Measurements from ENCODE around the gene COPA.

Gene COPA

GRCh38 chr1:160354388-160354985 is 11.4 kb upstream of the COPA start:
- peak; percentile 35 for DNase-seq
- Histone ChIP-seq H3K4me1 (ENCODE audit: low read length) (no peaks in the 10 kb centered on the region), H3K36me3 (replicated peaks; ENCODE audit: insufficient read depth, low read length) (peaks cover 9% of the 10 kb centered on the region), H2AFZ (ENCODE audit: low read length) (no peak overlapping the region), H3K27ac (ENCODE audit: low read length) (no peak overlapping the region), H3K9me3 (replicated peaks; ENCODE audit: insufficient read depth, low read length) (no peaks in the 10 kb centered on the region), H4K20me1 (ENCODE audit: insufficient read depth, low read length) (no peaks in the 10 kb centered on the region), H3F3A (ENCODE audit: insufficient read depth, low read length) (no peaks in the 10 kb centered on the region), H3K27me3 (replicated peaks; ENCODE audit: insufficient read depth, low read length) (no peaks in the 10 kb centered on the region), H3K4me2 (ENCODE audit: low read depth, low read length) (no peak overlapping the region), H3K4me3 (ENCODE audit: low read length) (no peak overlapping the region), H3K79me2 (ENCODE audit: low read length) (no peaks in the 10 kb centered on the region), H3K9ac (ENCODE audit: low read length) (no peak overlapping the region), H3K9me2 (replicated peaks; ENCODE audit: insufficient read depth, low read length) (no peaks in the 10 kb centered on the region)
- TF ChIP-seq CTCF (IDR thresholded peaks at IDR 0.05; ENCODE audit: low read length) (peak; percentile 73), EZH2 (optimal IDR thresholded peaks at IDR 0.05; ENCODE audit: low read depth, low read length) (no peak), EZH2phosphoT487 (IDR thresholded peaks at IDR 0.05; ENCODE audit: low read length) (no peak)

GRCh38 chr1:160353223-160353622 is 10.2 kb upstream of the COPA start:
- Histone ChIP-seq H3F3A (ENCODE audit: insufficient read depth, low read length) (no peaks in the 10 kb centered on the region), H3K4me2 (ENCODE audit: low read depth, low read length) (no peak overlapping the region), H3K4me3 (ENCODE audit: low read length) (no peak overlapping the region), H3K9me2 (replicated peaks; ENCODE audit: insufficient read depth, low read length) (no peaks in the 10 kb centered on the region), H4K20me1 (ENCODE audit: insufficient read depth, low read length) (no peaks in the 10 kb centered on the region), H3K79me2 (ENCODE audit: low read length) (no peaks in the 10 kb centered on the region), H3K9me3 (replicated peaks; ENCODE audit: insufficient read depth, low read length) (no peaks in the 10 kb centered on the region), H3K27me3 (replicated peaks; ENCODE audit: insufficient read depth, low read length) (no peaks in the 10 kb centered on the region), H3K4me1 (ENCODE audit: low read length) (no peaks in the 10 kb centered on the region), H3K27ac (ENCODE audit: low read length) (no peak overlapping the region), H3K36me3 (replicated peaks; ENCODE audit: insufficient read depth, low read length) (peaks cover 9% of the 10 kb centered on the region), H2AFZ (ENCODE audit: low read length) (no peak overlapping the region), H3K9ac (ENCODE audit: low read length) (no peak overlapping the region)
- TF ChIP-seq EZH2phosphoT487 (IDR thresholded peaks at IDR 0.05; ENCODE audit: low read length) (no peak), EZH2 (optimal IDR thresholded peaks at IDR 0.05; ENCODE audit: low read depth, low read length) (no peak), CTCF (IDR thresholded peaks at IDR 0.05; ENCODE audit: low read length) (no peak)
- DNase-seq: no peak

- DNase-seq: no peak
- H3K4me2 ChIP-seq (ENCODE audit: low read depth, low read length): no peak overlapping the region
- H3K9ac ChIP-seq (ENCODE audit: low read length): no peak overlapping the region
- H2AFZ ChIP-seq (ENCODE audit: low read length): no peak overlapping the region
- TF ChIP-seq EZH2 (optimal IDR thresholded peaks at IDR 0.05; ENCODE audit: low read depth, low read length) (no peak), EZH2phosphoT487 (IDR thresholded peaks at IDR 0.05; ENCODE audit: low read length) (no peak), CTCF (IDR thresholded peaks at IDR 0.05; ENCODE audit: low read length) (no peak)
- no peaks in the 10 kb centered on the region for H4K20me1 ChIP-seq (ENCODE audit: insufficient read depth, low read length)
- H3F3A ChIP-seq (ENCODE audit: insufficient read depth, low read length): no peaks in the 10 kb centered on the region
- H3K27ac ChIP-seq (ENCODE audit: low read length): no peak overlapping the region
- H3K36me3 ChIP-seq (replicated peaks; ENCODE audit: insufficient read depth, low read length): peaks cover 9% of the 10 kb centered on the region; the same call in 1 of the 2 replicates
- no peaks in the 10 kb centered on the region for H3K9me2 ChIP-seq (replicated peaks; ENCODE audit: insufficient read depth, low read length)
- no peaks in the 10 kb centered on the region for H3K27me3 ChIP-seq (replicated peaks; ENCODE audit: insufficient read depth, low read length)
- no peaks in the 10 kb centered on the region for H3K4me1 ChIP-seq (ENCODE audit: low read length)
- H3K79me2 ChIP-seq (ENCODE audit: low read length): no peaks in the 10 kb centered on the region
- H3K9me3 ChIP-seq (replicated peaks; ENCODE audit: insufficient read depth, low read length): no peaks in the 10 kb centered on the region
- H3K4me3 ChIP-seq (ENCODE audit: low read length): no peak overlapping the region
Measured at GRCh38 chr1:160352555-160352954, 9.5 kb upstream of the COPA start.

Measured in MM.1S (cell line).